PC-3 (cell line): ENCODE measurements around the gene TUSC2. TPM values are rescaled to one million over a fixed set of nuclear protein-coding genes. Genes with fewer than 3 reads are reported as not detected.
A peak's percentile ranks its signal among the peaks of the same experiment; 100 is the strongest.

Source experiments
- ATAC-seq: fragments of 200-7000 bp; cut with Tn5 transposase; 2 replicates; pipeline ENCODE4 v1.9.1; 2020; ENCODE audit warnings: mild to moderate bottlenecking, moderate library complexity
- BruUV-seq: library from RNA; stranded (reverse); fragments of 400-500 nt; replicated peaks from 2 replicates; lab custom pipeline; 2021; lab: Mats Ljungman, UMichigan
- CTCF ChIA-PET: fragments of 300-600 bp; sonication (Branson Sonifier 250); formaldehyde crosslinking; loops from one replicate; lab custom pipeline; 2022; ENCODE audit warnings: antibody characterized with exemption; lab: Charles Lee
- POLR2A ChIA-PET: fragments of 300-600 bp; sonication (Branson Sonifier 250); formaldehyde crosslinking; loops from one replicate; lab custom pipeline; 2022; ENCODE audit warnings: antibody characterized with exemption; ENCODE audit not compliant: unreplicated experiment; lab: Charles Lee
- DNase-seq: peaks from one replicate; pipeline ENCODE4 v3.0.0-alpha.2; 2015
- H2AFZ ChIP-seq: fragments of 300-600 bp; sonication (generic); 2 replicates; pipeline ENCODE4 v1.6.0; 2016; ENCODE audit warnings: antibody characterized with exemption, low read length
- H3F3A ChIP-seq: fragments of 300-600 bp; sonication (generic); one replicate; pipeline ENCODE4 v1.6.0; 2017; ENCODE audit warnings: antibody characterized with exemption, low read length, control low read depth, mild to moderate bottlenecking; ENCODE audit not compliant: unreplicated experiment
- H3K27ac ChIP-seq: fragments of 300-600 bp; sonication (generic); 2 replicates; pipeline ENCODE4 v1.5.1; 2016; ENCODE audit warnings: mild to moderate bottlenecking, low read length
- H3K27me3 ChIP-seq: fragments of 300-600 bp; sonication (generic); 2 replicates; pipeline ENCODE4 v1.6.1; 2016; ENCODE audit warnings: low read length, mixed read lengths
- H3K36me3 ChIP-seq: fragments of 300-600 bp; sonication (generic); 2 replicates; pipeline ENCODE4 v1.6.1; 2016; ENCODE audit warnings: low read depth, mixed run types, low read length, mixed read lengths
- H3K4me1 ChIP-seq: fragments of 300-600 bp; sonication (generic); 2 replicates; pipeline ENCODE4 v1.5.1; 2016; ENCODE audit warnings: low read length; ENCODE audit not compliant: insufficient read depth
- H3K4me2 ChIP-seq: fragments of 300-600 bp; sonication (generic); 2 replicates; pipeline ENCODE4 v1.6.0; 2016; ENCODE audit warnings: low read length
- H3K4me3 ChIP-seq: fragments of 300-600 bp; sonication (generic); 2 replicates; pipeline ENCODE4 v1.5.1; 2016; ENCODE audit warnings: mild to moderate bottlenecking, low read length, mixed read lengths
- H3K79me2 ChIP-seq: fragments of 300-600 bp; sonication (generic); 2 replicates; pipeline ENCODE4 v1.6.1; 2017; ENCODE audit warnings: low read length, mixed read lengths
- H3K9ac ChIP-seq: fragments of 300-600 bp; sonication (generic); 2 replicates; pipeline ENCODE4 v1.6.0; 2016; ENCODE audit warnings: mild to moderate bottlenecking, low read length
- H3K9me2 ChIP-seq: fragments of 300-600 bp; sonication (generic); replicated peaks from 2 replicates; pipeline ENCODE4 v1.6.1; 2016; ENCODE audit warnings: mixed run types, low read length, mixed read lengths
- H3K9me3 ChIP-seq: fragments of 300-600 bp; sonication (generic); 2 replicates; pipeline ENCODE4 v1.6.1; 2016; ENCODE audit warnings: low read length, mixed read lengths
- H4K20me1 ChIP-seq: fragments of 300-600 bp; sonication (generic); 2 replicates; pipeline ENCODE4 v1.6.1; 2016; ENCODE audit warnings: low read length, mixed read lengths
- EZH2 ChIP-seq: fragments of 300-600 bp; sonication (generic); IDR thresholded peaks from one replicate; pipeline ENCODE4 v1.6.1; 2017; ENCODE audit warnings: antibody characterized with exemption, mild to moderate bottlenecking, low read length; ENCODE audit not compliant: unreplicated experiment
- EZH2phosphoT487 ChIP-seq: fragments of 300-600 bp; sonication (generic); IDR thresholded peaks from 2 replicates; pipeline ENCODE4 v1.6.1; 2018; ENCODE audit warnings: mild to moderate bottlenecking, antibody characterized with exemption, low read length, borderline replicate concordance
- intact Hi-C: fragments of 100-400 bp; cut with micrococcal nuclease; formaldehyde crosslinking; loops from 2 replicates; pipeline ENCODE4 v1.9.0; 2023
- total RNA-seq: library from RNA; depleted of rRNA; stranded (reverse); fragments of >200 nt; gene quantifications from 2 replicates; pipeline ENCODE4 v1.2.3, GENCODE V29; 2014
- TF ChIP-seq, protein P1 (sequence below): fragments of 300-600 bp; sonication (generic); conservative IDR thresholded peaks from 2 replicates; pipeline ENCODE4 v1.5.1; 2017; ENCODE audit warnings: antibody characterized with exemption, low read depth, mild to moderate bottlenecking, low read length

The TUSC2 gene
- total RNA-seq, 1 experiment from 2014 or later = 143 TPM

GRCh38 chr3:50321336-50322114 is 6.5 kb downstream of the TUSC2 start:
- Histone ChIP-seq H3K27ac (peak overlapping the region; percentile 86), H3K4me2 (peak overlapping the region; percentile 99), H3K9me3 (no peaks in the 10 kb centered on the region), H3K4me3 (peak overlapping the region; percentile 97), H3K9ac (peak overlapping the region; percentile 93), H2AFZ (peak overlapping the region; percentile 92), H3K79me2 (peaks cover 34% of the 10 kb centered on the region), H4K20me1 (no peaks in the 10 kb centered on the region), H3K27me3 (no peaks in the 10 kb centered on the region), H3K4me1 (peaks cover 41% of the 10 kb centered on the region), H3K9me2 (no peaks in the 10 kb centered on the region), H3F3A (peaks cover 13% of the 10 kb centered on the region), H3K36me3 (peaks cover 6% of the 10 kb centered on the region)
- ATAC-seq (peak; percentile 66), DNase-seq (peak; percentile 89)
- ChIA-PET POLR2A (no interaction called here), CTCF (interaction anchor here (0.6 to 1.0 kb wide), 9 partner anchors 15 to 1361 kb away, joined by 4 to 10 read pairs (median 6); partner anchors contain the start of genes HYAL3 and NAA80)
- TF ChIP-seq, protein P1, sequence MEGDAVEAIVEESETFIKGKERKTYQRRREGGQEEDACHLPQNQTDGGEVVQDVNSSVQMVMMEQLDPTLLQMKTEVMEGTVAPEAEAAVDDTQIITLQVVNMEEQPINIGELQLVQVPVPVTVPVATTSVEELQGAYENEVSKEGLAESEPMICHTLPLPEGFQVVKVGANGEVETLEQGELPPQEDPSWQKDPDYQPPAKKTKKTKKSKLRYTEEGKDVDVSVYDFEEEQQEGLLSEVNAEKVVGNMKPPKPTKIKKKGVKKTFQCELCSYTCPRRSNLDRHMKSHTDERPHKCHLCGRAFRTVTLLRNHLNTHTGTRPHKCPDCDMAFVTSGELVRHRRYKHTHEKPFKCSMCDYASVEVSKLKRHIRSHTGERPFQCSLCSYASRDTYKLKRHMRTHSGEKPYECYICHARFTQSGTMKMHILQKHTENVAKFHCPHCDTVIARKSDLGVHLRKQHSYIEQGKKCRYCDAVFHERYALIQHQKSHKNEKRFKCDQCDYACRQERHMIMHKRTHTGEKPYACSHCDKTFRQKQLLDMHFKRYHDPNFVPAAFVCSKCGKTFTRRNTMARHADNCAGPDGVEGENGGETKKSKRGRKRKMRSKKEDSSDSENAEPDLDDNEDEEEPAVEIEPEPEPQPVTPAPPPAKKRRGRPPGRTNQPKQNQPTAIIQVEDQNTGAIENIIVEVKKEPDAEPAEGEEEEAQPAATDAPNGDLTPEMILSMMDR = peak; percentile 70
- no peak for TF ChIP-seq EZH2
- TSS peak; percentile 12 for BruUV-seq
- intact Hi-C loops = loop anchor here (1.0 to 5.0 kb wide), 2 partner anchors 22 to 124 kb away; partner anchors contain the start of genes HYAL3 and NAA80

DNA sequence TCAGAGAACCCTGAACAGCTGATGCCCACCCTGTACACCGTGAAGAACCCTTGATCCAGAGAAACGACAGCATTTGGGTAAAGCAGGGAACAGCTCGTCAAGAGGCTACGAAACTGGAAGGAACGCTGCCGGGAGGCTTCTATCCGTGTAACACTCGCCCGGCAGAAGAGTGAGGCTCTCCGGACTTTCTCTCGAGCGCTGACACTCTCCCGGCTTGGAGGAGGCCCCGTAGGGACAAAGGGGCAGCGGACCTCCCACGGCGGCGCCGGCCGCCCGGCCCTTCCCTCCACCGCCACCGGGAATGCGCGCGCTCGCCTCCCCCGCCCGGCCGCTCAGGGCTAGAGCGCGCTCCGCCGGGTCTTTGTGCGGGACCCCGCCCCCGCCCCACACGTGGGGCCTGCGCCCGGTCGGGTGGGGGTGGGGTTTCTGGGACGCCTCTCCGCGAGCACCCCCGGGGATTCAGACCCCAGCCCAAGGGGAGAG is 7.1 kb downstream of the TUSC2 start:
- H3K79me2 ChIP-seq = peaks cover 30% of the 10 kb centered on the region
- no peaks in the 10 kb centered on the region for H4K20me1 ChIP-seq
- no peaks in the 10 kb centered on the region for H3K9me3 ChIP-seq
- peak overlapping the region; percentile 97 for H3K4me3 ChIP-seq
- ChIA-PET POLR2A (no interaction called here), CTCF (interaction anchor here (0.6 to 1.0 kb wide), 9 partner anchors 15 to 1361 kb away, joined by 4 to 10 read pairs (median 6); partner anchors contain the start of genes HYAL3 and NAA80)
- H3K4me2 ChIP-seq = peak overlapping the region; percentile 99
- H3K9ac ChIP-seq = peak overlapping the region; percentile 93
- peaks cover 13% of the 10 kb centered on the region for H3F3A ChIP-seq
- H3K9me2 ChIP-seq = no peaks in the 10 kb centered on the region
- ATAC-seq (peak; percentile 35), DNase-seq (peak; percentile 78)
- peak overlapping the region; percentile 86 for H3K27ac ChIP-seq
- no TSS peak for BruUV-seq
- H3K27me3 ChIP-seq = no peaks in the 10 kb centered on the region
- H3K36me3 ChIP-seq = peaks cover 6% of the 10 kb centered on the region
- peaks cover 47% of the 10 kb centered on the region for H3K4me1 ChIP-seq
- intact Hi-C loops = loop anchor here (1.0 to 5.0 kb wide), 2 partner anchors 22 to 124 kb away; partner anchors contain the start of genes HYAL3 and NAA80
- TF ChIP-seq EZH2phosphoT487 = no peak
- TF ChIP-seq, protein P1 = no peak
- TF ChIP-seq EZH2 = no peak
- H2AFZ ChIP-seq = peak overlapping the region; percentile 92
